Right atrium auricular region (tissue), 2 donors: ENCODE results near the gene ADGRA1. TPM values are rescaled to one million over a fixed set of nuclear protein-coding genes. Genes with fewer than 3 reads are reported as not detected.

Experiments used
- DNase-seq: peaks from one replicate; pipeline ENCODE4 v3.0.0-alpha.2; 2019; ENCODE audit warnings: low spot score
- H3K27ac ChIP-seq, 2 donors: fragments of 200-600 bp; sonication (generic); 1 replicate in 1 of 2; 2 replicates in 1 of 2; pipeline ENCODE4 v1.5.1; 2016 to 2019
- H3K27me3 ChIP-seq, 2 donors: fragments of 200-600 bp; sonication (generic); one replicate each; pipeline versions ENCODE4 v1.5.1 to v1.6.0; 2017 to 2019
- H3K36me3 ChIP-seq: fragments of 200-600 bp; sonication (generic); one replicate; pipeline ENCODE4 v1.5.1; 2016
- H3K4me1 ChIP-seq, 2 donors: fragments of 200-600 bp; sonication (generic); one replicate each; pipeline versions ENCODE4 v1.5.1 to v1.6.0; 2017 to 2019
- H3K4me3 ChIP-seq, 2 donors: fragments of 200-600 bp; sonication (generic); 1 replicate in 1 of 2; 2 replicates in 1 of 2; pipeline ENCODE4 v1.5.1; 2017 to 2019; ENCODE audit warnings: mild to moderate bottlenecking in 1 of 2, moderate library complexity in 1 of 2
- H3K9me3 ChIP-seq, 2 donors: fragments of 200-600 bp; sonication (generic); one replicate each; pipeline ENCODE4 v1.5.1; 2019
- total RNA-seq, 2 donors: library from RNA; depleted of rRNA; stranded (reverse); fragments of >200 nt; gene quantifications; one replicate each; pipeline ENCODE4 v1.1.0, GENCODE V29; 2016
- TF ChIP-seq, protein P1 (sequence below), 2 donors: fragments of 200-600 bp; sonication (generic); IDR thresholded peaks; one replicate each; pipeline ENCODE4 v1.5.1; 2019; ENCODE audit warnings: antibody characterized with exemption in 2 of 2

ADGRA1 gene
- total RNA-seq, 2 donors from 2014 or later = 0.11 to 0.51 TPM

DNA sequence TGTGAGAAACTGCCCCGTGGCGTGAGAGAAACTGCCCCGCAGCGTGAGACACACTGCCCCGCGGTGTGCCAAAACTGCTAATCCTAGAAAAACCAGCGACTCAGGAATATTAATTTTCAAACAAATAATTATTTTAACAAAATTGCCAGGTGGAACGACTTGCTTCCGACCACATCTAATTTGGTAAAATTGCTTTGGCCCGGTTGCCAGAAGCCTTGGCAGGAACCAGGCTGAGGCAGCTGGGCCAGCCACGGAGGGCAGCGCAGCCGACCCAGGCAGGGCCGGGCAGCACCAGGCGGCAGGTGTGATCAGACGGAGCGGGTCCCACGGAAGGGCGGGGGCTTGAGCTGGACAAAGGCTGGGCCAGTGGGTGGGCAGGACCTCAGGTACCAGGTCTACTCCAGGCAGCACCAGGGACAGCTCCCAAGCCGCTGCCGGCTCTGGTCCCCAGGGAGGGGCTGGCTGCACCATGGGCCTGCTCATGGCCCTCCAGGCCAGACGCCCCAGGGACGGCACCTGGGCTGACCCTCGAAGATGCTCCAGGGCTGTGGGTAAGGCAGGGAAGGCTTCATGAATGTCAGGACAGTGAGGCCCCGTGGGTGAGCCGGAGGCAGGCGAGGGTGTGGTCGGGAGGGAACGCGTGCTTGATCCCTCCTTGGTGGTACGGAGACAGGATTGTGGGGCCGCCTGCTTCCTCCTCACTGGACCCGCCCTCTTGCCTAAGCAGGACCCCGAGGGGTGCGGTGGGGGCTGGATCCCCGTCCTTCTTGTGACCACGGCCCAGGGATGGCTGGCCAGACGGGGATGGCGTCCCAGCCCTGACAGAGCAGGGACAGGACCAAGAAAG is 7.7 kb upstream of the ADGRA1 start:
- H3K36me3 ChIP-seq = no peaks in the 10 kb centered on the region
- no peak overlapping the region for H3K27ac ChIP-seq
- no peak overlapping the region for H3K4me3 ChIP-seq
- no peak for DNase-seq
- no peaks in the 10 kb centered on the region for H3K27me3 ChIP-seq
- TF ChIP-seq, protein P1, sequence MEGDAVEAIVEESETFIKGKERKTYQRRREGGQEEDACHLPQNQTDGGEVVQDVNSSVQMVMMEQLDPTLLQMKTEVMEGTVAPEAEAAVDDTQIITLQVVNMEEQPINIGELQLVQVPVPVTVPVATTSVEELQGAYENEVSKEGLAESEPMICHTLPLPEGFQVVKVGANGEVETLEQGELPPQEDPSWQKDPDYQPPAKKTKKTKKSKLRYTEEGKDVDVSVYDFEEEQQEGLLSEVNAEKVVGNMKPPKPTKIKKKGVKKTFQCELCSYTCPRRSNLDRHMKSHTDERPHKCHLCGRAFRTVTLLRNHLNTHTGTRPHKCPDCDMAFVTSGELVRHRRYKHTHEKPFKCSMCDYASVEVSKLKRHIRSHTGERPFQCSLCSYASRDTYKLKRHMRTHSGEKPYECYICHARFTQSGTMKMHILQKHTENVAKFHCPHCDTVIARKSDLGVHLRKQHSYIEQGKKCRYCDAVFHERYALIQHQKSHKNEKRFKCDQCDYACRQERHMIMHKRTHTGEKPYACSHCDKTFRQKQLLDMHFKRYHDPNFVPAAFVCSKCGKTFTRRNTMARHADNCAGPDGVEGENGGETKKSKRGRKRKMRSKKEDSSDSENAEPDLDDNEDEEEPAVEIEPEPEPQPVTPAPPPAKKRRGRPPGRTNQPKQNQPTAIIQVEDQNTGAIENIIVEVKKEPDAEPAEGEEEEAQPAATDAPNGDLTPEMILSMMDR (IDR thresholded peaks at IDR 0.05) = no peak
- no peaks in the 10 kb centered on the region for H3K9me3 ChIP-seq
- no peaks in the 10 kb centered on the region for H3K4me1 ChIP-seq

GRCh38 chr10:133080683-133081040 is 7.1 kb upstream of the ADGRA1 start:
- Histone ChIP-seq H3K27ac (no peak overlapping the region), H3K9me3 (no peaks in the 10 kb centered on the region), H3K4me3 (no peak overlapping the region), H3K27me3 (no peaks in the 10 kb centered on the region), H3K4me1 (no peaks in the 10 kb centered on the region), H3K36me3 (no peaks in the 10 kb centered on the region)
- no peak for DNase-seq
- TF ChIP-seq, protein P1 (IDR thresholded peaks at IDR 0.05) = no peak

DNA sequence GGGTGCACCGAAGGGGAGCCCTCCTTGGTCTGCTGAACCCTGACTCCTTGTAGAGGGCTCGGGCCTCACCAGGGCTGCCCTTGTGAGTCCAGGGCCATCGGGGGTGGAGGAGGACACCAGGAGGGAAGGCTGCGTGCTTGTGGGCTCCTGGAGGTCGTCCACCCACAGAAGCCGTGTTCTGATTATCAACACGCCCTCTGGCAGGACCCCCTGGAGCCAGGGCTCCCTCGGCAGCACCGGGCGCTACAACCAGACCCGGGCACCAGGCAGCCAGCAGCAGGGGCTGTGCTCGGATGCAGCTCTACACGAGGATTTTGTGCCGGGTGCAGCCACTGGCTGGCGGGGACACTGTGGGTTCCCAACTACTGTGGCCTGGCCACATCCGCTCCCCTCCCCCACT is 6.1 kb upstream of the ADGRA1 start:
- Histone ChIP-seq H3K9me3 (no peaks in the 10 kb centered on the region), H3K27me3 (no peaks in the 10 kb centered on the region), H3K27ac (no peak overlapping the region), H3K36me3 (no peaks in the 10 kb centered on the region), H3K4me3 (no peak overlapping the region), H3K4me1 (no peaks in the 10 kb centered on the region)
- TF ChIP-seq, protein P1 (IDR thresholded peaks at IDR 0.05) = no peak
- DNase-seq = no peak

GRCh38 chr10:133082685-133083421 is 4.9 kb upstream of the ADGRA1 start:
- Histone ChIP-seq H3K9me3 (no peaks in the 10 kb centered on the region), H3K27ac (no peak overlapping the region), H3K36me3 (no peaks in the 10 kb centered on the region), H3K27me3 (peaks cover 0 to under 1% of the 10 kb centered on the region in 2 donors), H3K4me1 (no peaks in the 10 kb centered on the region), H3K4me3 (no peak overlapping the region)
- no peak for DNase-seq
- TF ChIP-seq, protein P1 (IDR thresholded peaks at IDR 0.05) = no peak

DNA sequence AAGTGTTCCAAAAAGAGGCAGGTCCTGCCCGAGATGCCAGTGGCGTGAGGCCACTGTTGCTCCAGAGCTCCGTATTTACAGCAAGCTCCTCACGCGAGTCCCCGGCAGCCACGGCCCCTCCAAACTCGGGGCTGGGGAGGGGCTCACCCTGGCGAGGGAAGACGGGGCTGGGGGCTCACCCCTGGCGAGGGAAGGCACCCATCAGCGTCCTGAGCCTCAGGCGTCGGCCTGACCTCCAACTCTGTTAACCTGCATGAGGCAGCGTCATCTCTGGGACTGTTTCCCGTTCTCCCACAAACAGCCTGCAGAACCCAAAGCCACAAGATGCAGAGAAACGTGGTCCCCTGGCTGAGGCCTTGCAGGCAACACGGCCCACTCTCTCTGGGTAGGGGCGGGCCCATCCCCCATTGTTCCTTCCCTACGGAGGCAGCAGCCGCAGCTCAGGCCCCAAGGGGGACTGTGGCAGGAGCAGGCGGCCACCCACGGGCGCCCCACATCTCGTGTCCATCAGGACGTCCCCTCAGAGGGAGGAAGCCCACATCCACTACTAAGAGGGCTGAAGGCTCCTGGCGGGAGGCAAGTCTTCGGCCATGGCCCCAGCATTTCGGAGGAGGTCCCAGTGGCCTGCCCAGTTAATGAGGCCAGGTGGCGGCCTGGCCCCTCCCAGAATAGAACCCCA is 4.2 kb upstream of the ADGRA1 start:
- no peak overlapping the region for H3K27ac ChIP-seq
- TF ChIP-seq, protein P1 (IDR thresholded peaks at IDR 0.05) = no peak
- no peak overlapping the region for H3K4me3 ChIP-seq
- no peaks in the 10 kb centered on the region for H3K9me3 ChIP-seq
- no peaks in the 10 kb centered on the region for H3K4me1 ChIP-seq
- DNase-seq = no peak
- peaks cover 0 to 7% of the 10 kb centered on the region in 2 donors for H3K27me3 ChIP-seq
- H3K36me3 ChIP-seq = no peaks in the 10 kb centered on the region
